Ureter (tissue), 1 donor: ENCODE results near the gene DIAPH3. TPM values are rescaled to one million over a fixed set of nuclear protein-coding genes. Genes with fewer than 3 reads are reported as not detected.

Experiments used
- DNase-seq: peaks from one replicate; pipeline ENCODE4 v3.0.0-alpha.2; 2020; ENCODE audit warnings: low spot score
- total RNA-seq: library from RNA; stranded (reverse); gene quantifications from one replicate; pipeline ENCODE4 v1.2.4, GENCODE V29; 2023
- donor health status: DM: yes; HTN: yes; CAD: no.

The DIAPH3 gene
- total RNA-seq, 1 donor from 2014 or later: 0.23 TPM

DNA sequence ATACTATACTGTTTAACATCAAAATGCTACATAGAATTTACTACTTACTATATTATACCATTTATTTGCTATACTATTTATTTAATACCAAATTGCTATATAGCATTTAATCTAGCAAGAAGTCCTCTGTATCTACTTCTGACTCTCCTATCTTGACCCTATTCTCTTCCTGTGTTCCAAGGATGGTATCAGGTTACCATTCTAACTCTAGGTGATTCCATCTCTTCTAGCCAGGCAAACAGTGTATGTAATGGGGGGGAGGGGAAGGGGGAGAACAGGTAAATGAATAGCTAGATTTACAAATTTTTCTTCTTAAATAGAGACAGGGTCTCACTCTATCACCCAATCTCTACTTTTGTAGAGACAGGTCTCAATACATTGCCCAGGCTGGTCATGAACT is 200.3 kb downstream of the DIAPH3 start:
- no peak for DNase-seq

DNA sequence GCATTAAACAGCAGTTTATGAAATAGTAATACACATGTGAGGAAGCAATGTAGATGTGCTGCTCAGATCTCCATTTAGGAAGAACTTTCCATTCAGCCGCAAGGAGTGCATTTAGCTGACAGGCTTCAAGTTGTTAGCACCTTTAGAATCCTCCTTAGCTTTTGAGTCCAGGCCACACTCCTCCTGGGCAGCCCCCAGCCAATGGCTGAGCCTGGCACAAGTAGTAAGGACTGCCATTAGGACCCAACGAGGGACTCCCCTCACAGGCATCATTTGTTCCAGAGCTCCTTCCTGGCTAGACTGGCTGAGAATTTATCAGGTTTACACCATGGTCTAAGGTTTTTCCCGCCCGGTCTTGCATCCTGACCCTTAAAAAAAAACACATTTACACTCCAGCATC is 201.4 kb downstream of the DIAPH3 start:
- no peak for DNase-seq

GRCh38 chr13:59960683-59961082 is 203.0 kb downstream of the DIAPH3 start:
- DNase-seq: no peak

DNA sequence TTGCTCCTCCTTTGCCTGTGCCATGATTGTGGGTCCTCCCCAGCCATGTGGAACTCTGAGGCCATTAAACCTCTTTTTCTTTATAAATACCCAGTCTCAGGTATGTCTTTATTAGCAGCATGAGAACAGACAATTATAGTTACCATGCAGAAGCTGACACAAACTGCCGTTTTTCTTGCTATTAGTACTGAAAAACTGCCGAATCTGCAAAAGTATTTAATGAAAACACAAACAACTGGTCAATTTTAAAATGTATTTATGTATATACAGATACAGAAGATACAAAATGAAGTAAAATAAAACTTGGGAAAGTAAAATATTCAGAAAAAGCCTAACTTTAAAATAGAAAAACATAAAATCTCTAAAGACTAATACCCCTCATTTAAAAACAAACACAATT is 206.3 kb downstream of the DIAPH3 start:
- DNase-seq: no peak

- DNase-seq: no peak
Observed at GRCh38 chr13:59954601-59955000, 209.1 kb downstream of the DIAPH3 start.

DNA sequence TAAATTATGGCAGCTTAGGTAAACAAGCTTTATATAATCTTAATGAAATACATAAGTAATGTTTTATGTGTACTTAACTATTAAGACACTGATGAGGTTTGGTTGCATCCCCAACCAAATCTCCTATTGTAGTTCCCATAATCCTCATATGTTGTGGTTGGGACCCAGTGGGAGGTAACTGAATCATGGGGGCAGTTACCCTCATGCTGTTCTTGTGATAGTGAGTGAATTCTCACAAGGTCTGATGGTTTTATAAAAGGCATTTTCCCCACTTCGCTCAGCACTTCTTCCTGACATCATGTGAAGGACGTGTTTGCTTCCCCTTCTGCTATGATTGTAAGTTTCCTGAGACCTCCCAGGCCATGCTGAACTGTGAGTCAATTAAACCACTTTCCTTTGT is 212.7 kb downstream of the DIAPH3 start:
- no peak for DNase-seq

DNA sequence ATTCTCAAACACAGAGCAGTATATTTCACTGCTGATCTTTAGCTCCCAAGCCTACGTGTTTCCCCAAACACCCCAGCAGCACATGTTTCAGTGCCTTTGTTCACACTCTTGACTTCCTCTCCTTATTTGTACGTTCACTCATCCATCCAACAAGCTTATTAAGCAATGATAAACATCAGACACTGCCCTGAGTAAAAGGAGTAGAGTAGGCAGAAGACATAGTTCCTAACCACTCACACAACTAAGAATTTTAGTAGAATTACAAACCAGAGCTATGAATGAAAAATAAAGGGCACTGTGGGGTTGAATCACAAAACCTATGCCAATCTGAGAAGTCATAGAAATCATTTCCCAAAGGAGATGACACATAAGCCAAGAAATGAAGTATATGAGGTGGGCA is 213.5 kb downstream of the DIAPH3 start:
- no peak for DNase-seq

- no peak for DNase-seq
Observed at GRCh38 chr13:59948686-59949085, 215.0 kb downstream of the DIAPH3 start.

DNA sequence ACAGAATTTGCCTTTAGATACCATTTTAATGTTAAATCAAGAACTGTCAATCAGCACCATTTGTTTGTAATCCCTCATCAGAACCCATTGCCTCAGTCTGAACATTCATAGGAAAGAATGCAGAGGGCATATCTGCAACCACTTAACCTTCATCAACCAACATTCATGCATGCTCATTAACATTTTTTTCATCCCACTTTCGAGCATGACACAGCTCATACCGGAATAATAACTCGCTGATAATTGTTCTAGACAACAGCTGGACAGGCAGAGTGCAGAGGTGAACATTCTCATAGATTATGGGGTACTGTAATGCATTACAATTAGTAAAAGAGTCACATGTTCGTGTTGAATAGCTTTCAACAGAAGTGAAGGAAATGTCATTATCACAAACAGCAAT is 216.8 kb downstream of the DIAPH3 start:
- no peak for DNase-seq

- no peak for DNase-seq
Observed at GRCh38 chr13:59931621-59932020, 232.1 kb downstream of the DIAPH3 start.

DNA sequence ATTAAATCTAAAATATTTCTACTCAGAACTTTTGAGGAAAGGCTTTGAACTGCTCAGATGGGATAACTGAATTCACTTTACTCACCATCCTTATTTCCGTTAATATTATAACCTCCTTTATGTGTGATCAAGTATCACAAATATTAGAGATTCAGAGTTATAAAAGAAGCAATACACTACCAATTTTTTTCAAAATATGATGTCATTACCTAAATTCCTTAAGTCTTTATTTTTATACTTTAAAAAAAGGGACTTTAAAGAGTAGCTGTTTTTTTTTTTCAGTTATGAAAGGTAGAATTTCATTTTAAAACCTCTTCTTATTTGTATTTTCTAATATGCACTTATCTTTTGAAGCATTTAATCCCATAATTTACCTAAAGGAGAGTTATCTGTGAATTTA is 239.5 kb downstream of the DIAPH3 start:
- no peak for DNase-seq

DNA sequence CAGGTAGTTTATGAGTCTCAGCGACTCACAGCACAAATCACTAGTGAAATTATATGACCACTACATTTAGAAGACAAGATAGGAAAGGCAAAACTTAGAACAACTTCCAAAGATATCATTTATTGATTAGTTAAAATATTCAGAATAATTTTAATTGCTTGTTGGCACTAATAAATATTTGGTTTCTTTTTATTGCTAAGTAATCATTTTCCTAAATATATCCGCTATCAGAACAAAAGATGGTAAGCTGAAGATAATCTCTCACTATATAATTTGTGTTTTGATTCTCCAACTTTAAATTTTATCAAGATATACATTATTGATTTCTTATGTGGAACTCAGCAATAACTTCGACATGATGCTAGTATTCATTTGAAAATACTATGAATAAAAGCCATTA is 248.5 kb downstream of the DIAPH3 start:
- no peak for DNase-seq

GRCh38 chr13:59914556-59914955 is 249.2 kb downstream of the DIAPH3 start:
- no peak for DNase-seq

DNA sequence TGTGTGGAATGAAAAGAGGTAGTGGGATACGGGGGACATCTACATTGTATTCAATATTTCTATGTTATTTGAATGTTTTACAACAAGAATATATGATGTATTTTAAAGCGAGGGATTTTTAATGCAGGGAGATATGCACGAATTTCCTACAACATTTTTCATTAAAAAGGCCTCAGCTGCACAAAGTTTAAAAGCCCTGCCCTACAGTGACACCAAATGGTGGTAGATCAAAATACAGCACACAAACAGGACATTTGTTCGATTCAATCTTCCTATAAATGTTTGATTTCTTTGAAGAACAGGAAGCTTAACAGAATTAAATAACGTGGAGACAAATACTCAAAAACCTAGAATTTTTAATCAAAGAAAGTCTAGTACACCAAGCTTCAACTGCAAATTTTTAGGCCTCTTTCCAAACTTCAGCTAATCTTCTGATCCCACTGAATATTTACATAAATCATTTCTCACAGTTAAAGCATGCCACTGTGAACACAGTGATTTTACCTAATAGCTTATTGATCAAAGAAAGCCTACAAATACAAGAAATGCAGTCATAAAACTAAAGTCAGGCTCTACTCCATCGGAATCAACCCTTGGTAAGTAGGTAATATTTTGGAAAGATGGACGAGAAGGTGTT is 257.2 kb downstream of the DIAPH3 start:
- no peak for DNase-seq

DNA sequence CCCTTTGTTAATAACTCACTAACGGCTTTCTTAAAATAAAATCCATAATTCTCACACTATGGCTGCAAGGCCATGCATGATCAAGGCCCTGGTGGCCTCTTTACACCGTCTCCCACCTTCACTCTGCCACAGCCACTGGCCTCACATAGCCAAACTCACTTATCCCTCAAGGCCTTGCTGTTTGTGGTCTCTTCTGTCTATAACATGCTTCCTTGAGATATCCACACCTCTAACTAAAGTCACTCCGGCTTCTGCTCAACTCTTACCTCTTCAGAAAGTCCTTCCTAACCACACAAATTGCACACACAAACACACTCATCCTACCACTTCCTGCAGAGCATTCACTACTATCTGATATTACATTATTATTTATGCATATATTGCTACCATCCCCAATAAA is 262.5 kb downstream of the DIAPH3 start:
- DNase-seq: no peak

DNA sequence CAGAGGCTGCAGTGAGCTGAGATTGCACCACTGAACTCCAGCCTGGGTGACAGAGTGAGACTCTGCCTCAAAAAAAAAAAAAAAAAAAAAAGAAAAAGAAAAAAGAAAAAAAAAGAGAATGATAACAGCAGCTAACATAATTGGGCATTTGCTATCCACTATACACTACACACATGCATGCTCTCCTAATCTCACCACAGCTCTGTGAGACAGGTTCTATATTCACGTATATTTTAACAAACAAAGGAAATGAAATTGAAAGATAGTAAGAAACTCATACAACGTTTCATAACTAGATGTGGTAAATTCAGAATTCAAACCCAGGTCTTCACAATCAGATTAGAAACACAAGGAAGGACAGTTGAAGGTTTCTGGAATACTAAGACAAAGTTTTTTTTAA is 265.7 kb downstream of the DIAPH3 start:
- no peak for DNase-seq

- no peak for DNase-seq
Observed at GRCh38 chr13:59893266-59893665, 270.5 kb downstream of the DIAPH3 start.

- DNase-seq: no peak
Observed at GRCh38 chr13:59891053-59891452, 272.7 kb downstream of the DIAPH3 start.

DNA sequence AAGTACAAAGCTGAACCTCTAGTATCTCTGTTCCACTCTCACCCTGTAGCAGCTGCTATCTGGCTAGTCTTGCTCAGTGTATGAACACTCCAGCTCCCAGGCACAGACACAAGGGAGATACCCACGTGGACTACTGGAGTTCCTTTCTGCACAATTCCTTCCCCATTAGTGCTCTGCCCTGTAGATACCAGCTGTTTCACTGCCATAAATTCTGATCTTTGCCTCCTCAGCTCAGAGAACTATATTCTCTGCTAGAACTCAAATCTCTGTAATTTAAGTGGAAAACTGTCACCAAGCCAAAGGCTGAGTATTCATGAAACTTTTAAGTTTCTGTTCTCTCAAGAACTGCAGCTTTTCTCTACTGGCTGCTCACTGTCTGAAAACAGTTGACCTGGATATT is 273.7 kb downstream of the DIAPH3 start:
- DNase-seq: no peak

- DNase-seq: no peak
Observed at GRCh38 chr13:59888408-59888807, 275.3 kb downstream of the DIAPH3 start.

DNA sequence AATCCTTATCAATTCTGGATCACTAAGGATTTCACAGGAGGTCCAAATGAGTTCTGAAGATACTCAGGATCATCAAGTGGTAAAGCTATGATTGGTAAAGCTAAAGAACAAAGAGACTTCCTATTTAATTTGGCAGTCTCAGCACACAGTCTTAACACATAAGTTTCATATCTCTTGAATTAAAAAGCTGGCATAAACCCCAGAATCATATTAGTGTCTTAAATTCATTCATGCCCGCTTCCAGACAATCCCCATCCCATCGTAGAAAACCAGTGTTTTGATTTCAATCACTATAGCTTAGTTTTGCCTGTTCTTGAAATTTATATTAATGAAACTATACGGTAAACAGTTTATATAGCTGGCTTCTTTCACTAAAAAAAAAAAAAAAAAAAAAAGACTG is 278.7 kb downstream of the DIAPH3 start:
- no peak for DNase-seq

DNA sequence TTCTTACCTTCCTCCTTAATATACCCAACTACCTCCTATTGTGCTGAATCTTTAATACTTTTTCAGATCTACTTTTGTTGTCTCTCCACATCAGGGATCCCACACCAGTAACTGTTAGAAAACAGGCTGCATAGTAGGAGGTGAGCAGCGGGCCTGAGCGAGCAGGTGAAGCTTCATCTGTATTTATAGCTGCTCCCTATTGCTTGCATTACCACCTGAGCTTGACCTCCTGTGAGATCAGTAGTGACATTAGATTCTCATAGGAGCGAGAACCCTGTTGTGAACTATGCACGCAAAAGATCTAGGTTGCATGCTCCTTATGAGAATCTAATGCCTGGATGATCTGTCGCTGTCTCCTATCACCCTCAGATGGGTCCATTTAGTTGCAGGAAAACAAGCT is 279.8 kb downstream of the DIAPH3 start:
- DNase-seq: no peak

DNA sequence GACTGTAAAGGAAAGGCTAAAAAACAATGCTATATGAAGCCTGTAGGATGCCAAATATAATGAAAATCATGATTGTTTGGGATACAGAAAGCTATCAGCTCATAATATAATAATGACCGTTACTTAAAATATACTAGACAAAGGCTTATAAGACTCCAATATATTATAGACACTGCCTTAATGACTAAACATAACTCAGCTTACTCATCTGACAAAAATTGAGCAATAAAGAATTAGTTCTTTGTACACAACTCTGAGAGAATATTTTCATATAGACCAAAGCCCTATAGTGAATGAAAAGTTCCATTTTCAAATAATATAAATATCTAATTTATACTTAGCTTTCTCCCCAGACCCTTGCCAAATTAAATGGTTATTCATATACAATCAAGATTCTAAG is 283.3 kb downstream of the DIAPH3 start:
- no peak for DNase-seq

DNA sequence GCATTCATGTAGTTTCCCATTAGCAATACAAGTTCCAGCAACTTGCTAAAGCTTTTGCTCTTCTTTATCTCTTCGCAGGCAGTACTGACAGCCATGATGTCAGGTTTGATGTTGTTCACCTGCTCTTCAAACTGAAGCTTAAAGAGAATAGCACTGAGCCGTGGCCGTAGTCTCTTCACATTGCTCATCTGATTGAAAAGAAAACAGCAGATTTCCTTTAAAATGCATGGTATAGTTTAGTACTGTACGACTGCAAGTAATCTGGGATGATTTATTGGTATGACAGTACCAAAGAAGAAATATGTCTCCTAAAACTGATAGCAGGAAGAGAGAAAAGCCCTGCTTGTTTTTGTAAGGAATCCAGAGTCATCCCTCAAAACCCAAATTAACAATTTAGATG is 284.4 kb downstream of the DIAPH3 start:
- DNase-seq: no peak

DNA sequence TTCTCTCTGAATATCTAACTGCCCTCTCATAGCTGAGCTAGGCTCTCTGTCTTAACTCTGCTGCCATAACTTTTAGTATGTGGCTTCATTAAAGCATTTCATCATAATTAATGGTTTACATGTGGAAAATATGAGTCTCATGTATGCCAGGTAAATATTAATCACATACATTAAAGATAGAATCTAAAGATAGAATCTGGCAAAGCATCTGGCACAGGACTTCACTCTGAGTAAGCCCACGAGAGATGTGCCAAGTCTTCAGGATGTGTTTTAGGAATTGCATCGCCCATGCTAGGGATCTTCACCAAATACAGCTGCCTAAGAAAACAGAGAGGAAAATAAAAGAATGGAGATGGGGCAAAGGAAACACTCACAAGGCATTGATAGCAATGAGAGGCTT is 285.8 kb downstream of the DIAPH3 start:
- no peak for DNase-seq
